HG02852 (cell line): Measurements from ENCODE around the gene LIMS2.

Source experiments
- ATAC-seq: cut with Tn5 transposase; IDR thresholded peaks from one replicate; pipeline ENCODE4 v1.9.1; 2021; ENCODE audit warnings: mild to moderate bottlenecking, moderate library complexity; ENCODE audit not compliant: unreplicated experiment

The LIMS2 gene

GRCh38 chr2:127675331-127676261 is at the start of gene LIMS2:
LIMS2 (minus strand) TSS chr2:127675530; CDS start chr2:127675024, 506 bp downstream.
- ATAC-seq = no peak

GRCh38 chr2:127722807-127723206 is 47.5 kb upstream of the LIMS2 start:
- ATAC-seq = no peak

- ATAC-seq = no peak
Measured at GRCh38 chr2:127721978-127722355, 46.6 kb upstream of the LIMS2 start.

- ATAC-seq = no peak
Measured at GRCh38 chr2:127721311-127721977, 46.1 kb upstream of the LIMS2 start.

- ATAC-seq = no peak
Measured at GRCh38 chr2:127719301-127720218, 44.2 kb upstream of the LIMS2 start.

GRCh38 chr2:127718271-127718670 is 42.9 kb upstream of the LIMS2 start:
- no peak for ATAC-seq

GRCh38 chr2:127715778-127716449 is 40.6 kb upstream of the LIMS2 start:
- ATAC-seq = no peak

GRCh38 chr2:127713562-127713961 is 38.2 kb upstream of the LIMS2 start:
- ATAC-seq = no peak

GRCh38 chr2:127712999-127713398 is 37.7 kb upstream of the LIMS2 start:
- no peak for ATAC-seq

- no peak for ATAC-seq
Measured at GRCh38 chr2:127709336-127709735, 34.0 kb upstream of the LIMS2 start.

- no peak for ATAC-seq
Measured at GRCh38 chr2:127707890-127708648, 32.7 kb upstream of the LIMS2 start.

GRCh38 chr2:127706215-127706990 is 31.1 kb upstream of the LIMS2 start:
- no peak for ATAC-seq

- no peak for ATAC-seq
Measured at GRCh38 chr2:127705391-127706065, 30.2 kb upstream of the LIMS2 start.

- no peak for ATAC-seq
Measured at GRCh38 chr2:127704641-127705390, 29.5 kb upstream of the LIMS2 start.

- ATAC-seq = no peak
Measured at GRCh38 chr2:127703282-127703681, 28.0 kb upstream of the LIMS2 start.

GRCh38 chr2:127702395-127703009 is 27.2 kb upstream of the LIMS2 start:
- ATAC-seq = no peak

- ATAC-seq = peak; percentile 59
Measured at GRCh38 chr2:127701651-127702394, 26.5 kb upstream of the LIMS2 start.
